Epidermal melanocyte (primary cell): ENCODE results near the gene ITPK1.

Experiments
- DNase-seq: peaks from one replicate; pipeline ENCODE4 v3.0.0; 2011; ENCODE audit warnings: low spot score; ENCODE audit not compliant: insufficient read length

ITPK1 gene

DNA sequence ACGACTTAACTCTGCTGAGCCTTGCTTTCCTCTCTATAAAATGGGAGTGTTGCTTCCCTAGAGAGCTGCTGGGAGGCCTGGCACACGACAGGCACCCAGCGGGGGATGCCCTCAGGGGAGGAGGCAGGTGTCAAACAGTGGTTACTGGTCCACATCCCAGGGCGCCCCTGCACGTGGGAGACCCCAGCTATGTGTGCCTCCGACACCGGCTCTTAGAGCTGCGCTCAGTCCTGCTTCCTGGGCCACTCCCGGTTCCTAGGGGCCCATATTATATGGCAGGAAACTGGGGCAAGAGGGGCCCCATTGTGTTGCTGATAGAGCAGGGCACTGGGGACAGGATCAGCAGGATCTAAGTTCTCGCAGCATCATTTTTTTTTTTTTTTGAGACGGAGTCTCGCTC, 145.5 kb downstream of the ITPK1 start:
- no peak for DNase-seq

DNA sequence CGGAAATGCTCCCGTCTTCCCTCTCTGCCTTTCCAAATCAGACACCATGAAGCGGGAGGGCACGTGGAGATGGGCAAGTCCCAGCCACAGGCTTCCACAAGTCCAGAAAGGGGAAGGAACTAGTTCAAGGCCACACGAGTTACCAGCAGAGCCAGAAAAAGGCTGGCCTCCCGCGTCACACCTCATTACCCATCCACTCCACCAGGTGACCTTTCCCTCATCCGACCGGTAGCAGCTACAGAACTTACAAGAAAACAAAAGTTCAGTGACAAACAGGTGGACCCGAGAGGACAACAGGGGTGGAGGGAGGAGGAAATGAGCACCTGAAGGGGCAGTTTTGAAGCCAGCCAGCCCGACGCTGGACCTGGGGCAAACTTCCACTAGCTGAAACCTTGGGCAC, 145.9 kb downstream of the ITPK1 start:
- DNase-seq, result no peak

DNA sequence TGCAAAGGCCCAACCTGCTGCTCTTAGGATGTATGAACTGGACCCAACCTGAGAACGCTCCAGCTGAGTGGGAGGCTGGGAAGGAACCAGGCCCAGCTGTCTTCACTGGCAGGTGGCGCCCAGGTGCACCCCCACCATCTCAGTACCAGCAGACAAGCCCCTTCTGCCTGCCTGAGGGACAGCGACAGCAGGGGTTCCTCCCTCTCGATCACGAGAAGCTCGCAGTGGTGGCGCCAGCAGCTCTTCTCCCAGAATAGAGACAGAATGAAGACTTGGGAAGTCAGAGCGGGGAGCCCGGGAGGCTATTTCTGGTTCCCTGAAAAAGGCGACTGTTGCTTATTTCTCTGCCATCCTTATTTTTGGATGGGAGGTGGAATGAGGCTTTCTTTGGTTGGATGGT, 146.3 kb downstream of the ITPK1 start:
- DNase-seq, result no peak

GRCh38 chr14:92968291-92969020, 147.3 kb downstream of the ITPK1 start:
- no peak for DNase-seq

GRCh38 chr14:92967346-92967926, 148.3 kb downstream of the ITPK1 start:
- no peak for DNase-seq

DNA sequence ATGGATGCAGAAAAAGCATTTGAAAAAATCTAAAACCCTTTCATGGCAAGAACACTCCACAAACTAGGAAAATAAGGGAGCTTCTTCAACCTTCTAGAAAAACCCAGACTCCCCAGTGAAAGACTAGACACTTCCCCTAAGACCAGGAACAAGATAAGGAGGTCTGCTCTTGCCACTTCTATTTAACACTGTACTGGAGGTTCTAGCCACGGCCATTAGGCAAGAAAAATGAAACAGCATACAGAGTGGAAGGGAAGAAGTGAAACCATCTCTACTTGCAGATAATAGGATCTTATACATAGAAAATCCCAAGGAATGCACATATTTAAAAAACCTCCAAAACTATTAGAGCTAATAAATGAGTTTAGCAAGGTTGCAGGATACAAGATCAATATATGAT, 150.4 kb downstream of the ITPK1 start:
- no peak for DNase-seq

DNA sequence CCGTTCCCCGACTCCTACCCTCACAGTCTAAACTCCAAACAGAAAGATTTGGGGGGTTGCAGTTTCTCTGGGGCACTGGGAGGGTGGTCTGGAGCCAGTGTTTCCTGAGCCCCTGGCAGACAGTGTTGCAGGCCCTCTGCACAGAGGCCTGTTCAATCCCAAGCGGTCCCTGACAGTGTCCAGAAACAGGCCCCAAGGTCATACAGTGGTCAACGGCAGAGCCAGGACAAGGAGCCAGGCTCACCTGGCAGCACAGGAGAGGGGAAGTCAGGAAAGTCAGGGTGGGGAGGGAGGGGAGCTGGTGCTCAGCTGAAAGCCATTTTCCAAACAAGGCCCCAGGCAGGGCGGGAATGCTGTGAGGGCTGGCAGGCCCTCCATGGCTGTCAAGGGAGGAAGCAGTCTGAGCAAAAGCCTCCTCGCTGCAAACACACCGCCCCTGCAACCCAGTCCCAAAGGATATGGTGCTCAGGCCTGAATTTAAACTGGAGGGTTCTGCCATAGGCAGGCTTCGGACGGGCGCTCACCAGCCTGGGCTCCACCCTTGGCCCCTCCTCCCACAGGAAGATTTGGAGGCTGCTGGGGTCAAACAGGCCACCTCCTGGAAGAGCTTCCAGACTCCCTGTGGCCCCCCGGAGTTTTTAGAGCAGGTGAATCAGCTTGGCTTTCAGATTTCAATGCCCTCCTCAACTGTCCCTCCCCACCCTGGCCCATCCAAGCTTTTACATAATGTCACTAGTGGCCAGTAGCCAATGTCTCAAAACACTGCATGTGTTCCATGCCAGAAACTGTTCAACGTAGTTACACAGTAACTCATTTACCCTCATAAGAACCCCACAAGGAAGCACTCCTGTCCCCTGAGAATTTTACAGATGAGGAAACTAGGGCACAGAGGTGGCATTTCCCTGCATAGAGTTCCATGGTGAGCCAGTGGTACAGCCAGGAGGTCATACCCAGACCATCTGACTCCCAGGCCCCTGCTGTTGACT, 151.3 kb downstream of the ITPK1 start:
- no peak for DNase-seq

DNA sequence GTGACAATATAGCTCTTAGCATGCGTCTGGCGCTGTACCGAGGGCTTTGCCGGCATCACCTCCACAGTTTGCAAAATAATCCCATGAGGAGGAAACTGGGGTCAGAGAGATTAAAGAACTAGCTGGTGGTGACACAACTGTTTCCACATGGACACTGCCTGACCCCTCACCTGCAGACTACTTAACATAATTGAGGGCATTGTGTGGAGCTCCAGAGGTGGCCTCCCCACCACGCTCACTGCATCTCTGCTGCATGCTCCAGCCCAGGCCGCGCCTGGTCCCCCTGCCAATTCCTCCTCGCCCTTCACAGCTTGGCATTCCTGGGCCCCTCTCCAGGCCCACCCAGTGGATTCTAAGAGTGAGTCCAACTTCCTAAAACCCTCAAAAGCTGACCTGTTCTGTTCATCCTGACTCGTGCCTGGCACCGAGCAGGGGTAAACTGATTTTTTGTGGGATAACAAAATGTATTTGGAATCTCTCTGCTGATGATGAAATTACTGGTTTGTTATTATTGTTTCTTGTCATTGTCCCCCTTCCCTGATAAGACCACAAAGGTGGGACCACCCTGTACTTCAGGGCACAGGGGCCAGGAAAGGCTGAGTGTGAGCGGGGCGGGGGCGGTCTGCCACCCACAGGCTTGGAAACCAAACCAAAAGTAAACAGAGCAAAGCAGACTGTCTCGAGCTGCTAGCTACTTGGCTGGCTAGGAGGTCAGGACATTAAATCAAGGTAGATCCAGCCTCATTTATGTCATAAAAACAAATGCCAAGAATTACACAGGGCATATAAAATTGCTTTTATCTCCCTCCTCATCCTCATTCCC, 152.2 kb downstream of the ITPK1 start:
- DNase-seq, result no peak

DNA sequence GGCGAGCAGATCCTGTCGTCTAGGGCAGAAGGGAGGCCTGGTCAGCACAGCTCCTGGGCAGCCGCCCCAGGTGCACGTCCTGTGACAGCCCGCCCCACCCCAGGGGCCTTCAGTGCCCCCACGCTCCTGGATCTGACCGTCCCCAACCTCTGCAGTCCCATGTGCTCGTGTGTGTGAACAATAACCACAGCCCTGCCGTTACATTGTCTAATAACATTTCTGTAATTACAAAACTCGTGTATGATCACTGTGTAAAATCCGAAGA, 153.0 kb downstream of the ITPK1 start:
- DNase-seq, result no peak

DNA sequence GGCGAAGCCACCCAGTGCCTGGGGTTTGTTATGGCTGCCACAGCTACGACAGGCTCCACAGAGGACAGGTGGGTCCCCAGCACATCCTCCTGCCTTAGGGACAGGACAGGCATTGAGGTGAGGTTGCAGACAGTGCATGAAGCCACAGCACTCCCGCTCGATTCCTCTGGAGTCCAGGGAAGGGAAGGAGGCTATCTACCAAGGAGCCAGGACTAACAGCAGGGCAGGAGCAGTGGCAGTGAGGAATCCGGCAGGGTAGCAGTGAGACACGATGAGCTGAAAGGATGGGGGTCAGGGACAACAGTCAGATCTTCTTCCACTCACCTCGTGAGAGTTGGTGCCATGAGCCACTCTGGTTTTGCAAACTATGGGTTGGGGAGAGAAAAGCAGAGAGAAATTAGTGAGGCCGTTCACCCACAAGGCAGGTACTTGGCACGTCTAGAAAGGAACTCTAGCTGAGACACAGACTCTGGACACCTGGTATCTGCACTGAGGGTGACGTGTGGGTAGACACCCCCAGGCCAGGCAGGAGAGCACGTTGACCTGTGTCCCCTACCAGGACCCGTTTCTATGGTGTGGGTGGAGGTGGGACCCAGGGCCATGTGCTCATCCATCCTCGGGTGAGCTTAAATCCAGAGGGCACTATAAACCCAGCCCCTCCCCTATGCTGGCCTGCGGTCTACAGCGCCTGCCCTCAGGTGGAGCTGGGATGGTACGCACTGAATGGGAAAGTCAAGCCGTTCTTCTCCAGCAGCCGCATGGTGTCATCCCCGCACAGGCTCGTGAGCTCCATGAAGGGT, 153.5 kb downstream of the ITPK1 start:
- no peak for DNase-seq

GRCh38 chr14:92961567-92961855, 154.2 kb downstream of the ITPK1 start:
- DNase-seq, result no peak

DNA sequence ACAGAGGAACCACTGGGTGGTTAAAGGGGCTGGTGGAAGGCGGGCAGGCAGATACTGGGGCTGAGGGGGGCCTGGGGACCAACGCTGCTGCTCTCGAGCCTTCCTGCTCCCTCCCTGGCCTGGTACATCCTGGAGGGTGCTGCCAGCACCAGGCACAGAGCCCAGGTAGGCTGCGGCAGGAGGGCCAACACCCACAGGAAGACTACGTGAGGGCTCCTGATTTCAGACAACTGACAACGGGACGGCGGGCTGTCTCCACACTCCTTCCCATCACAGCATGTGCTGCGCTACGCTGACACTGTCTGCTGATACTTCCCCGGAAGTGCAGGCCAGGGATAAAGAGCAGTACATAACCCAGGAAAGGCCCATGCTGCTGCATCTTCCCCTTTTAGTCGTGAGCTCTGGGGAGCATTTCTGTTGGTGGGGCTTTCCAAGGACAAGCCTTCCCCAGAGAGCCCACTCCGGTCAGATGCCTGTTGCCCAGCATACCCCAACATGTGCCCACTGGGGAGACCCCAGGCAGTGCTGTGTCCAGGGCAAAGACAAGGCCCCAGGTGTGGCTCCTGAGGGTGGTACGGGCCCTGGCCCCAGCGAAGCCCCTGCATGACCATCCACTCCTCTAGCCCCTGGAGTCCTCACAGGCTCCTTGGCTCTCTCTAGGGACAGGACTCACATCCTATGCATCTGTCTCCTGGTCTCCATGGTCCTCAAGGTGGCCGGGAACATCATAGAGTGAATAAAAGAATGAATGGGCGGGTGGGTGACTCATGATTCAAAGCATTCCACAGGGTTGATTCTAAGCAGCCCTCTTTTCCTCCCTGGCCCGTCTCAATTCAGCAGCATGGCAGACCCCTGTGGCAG, 154.8 kb downstream of the ITPK1 start:
- DNase-seq, result no peak

GRCh38 chr14:92959761-92960680, 155.7 kb downstream of the ITPK1 start:
- no peak for DNase-seq

DNA sequence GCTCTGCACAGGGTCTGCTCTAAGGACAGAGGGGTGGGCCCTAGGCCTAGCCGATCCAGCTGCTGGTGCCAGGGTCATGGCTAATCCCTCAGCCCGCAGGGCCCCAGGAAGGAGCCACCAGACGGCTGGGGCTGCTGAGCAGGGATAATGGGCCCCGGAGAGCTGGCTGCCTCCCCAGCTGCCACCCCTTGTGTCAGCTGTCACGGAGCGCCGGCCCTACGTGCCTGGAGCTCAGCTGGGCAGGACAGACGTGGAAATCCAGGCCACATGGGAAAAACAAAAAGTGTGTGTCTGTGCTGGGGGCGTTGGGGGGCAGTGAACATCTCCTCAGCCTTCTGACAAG, 156.6 kb downstream of the ITPK1 start:
- DNase-seq, result no peak

GRCh38 chr14:92958373-92959188, 157.1 kb downstream of the ITPK1 start:
- DNase-seq, result no peak

- no peak for DNase-seq
Measured at GRCh38 chr14:92956961-92957360, 158.8 kb downstream of the ITPK1 start.

GRCh38 chr14:92955381-92955780, 160.3 kb downstream of the ITPK1 start:
- DNase-seq, result no peak

GRCh38 chr14:92954933-92955332, 160.8 kb downstream of the ITPK1 start:
- DNase-seq, result no peak
